Limb (tissue), 2 donors: ENCODE measurements around the gene FAM136A.
"Not testable (repeated sequence)": the region's sequence is repeated elsewhere in the genome, so short reads cannot be mapped to it uniquely, and the experiment has no call there.

Experiments used
- DNase-seq, 2 donors: peaks; one replicate each; pipeline ENCODE4 v3.0.0-alpha.2; 2016; ENCODE audit errors: extremely low spot score in 2 of 2

The FAM136A gene

DNA sequence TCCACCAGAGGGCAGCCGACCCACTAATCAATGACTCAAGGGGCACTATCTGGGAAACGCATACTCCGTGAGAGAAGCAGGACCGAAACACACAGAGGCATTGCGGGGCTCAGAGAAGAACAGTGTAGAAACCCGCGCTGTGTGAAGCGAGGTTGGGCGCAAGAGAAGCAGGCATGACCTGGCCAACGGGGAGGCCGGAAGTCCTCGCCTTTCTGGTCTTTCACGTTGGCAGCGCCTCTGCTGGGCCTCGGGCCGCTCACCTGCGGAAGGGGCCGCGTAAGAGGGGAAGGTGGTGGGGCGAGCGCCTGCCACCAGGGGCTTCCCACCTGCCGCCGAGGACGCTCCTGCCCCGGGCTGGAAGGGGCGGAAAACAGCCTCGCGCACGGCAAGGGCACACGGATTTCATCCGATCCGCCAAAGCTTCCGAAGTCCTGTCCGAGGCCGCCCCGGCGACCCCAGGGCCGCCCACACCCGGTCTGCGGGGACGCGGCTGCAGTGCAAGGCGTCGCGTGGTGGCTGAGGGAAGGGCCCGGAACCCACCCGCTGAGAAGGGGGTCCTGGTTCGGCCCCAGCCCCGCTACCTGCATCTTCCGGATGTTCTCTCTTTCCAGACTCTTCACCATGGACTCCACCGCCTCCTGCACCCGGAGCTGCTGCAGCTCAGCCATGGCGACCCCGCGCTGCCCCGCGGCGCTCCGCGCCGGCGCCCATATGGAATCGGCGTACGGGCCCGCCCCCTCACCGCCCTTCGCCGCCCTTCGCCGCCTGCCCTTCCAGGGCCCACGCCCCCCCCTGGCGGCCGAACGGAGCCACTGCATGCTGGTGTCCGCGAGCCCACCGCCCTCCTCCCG, at the start of gene FAM136A:
FAM136A (minus strand) TSS at position 724 of the 851 bp plus-strand sequence; CDS start at position 668, 56 bp downstream.
- DNase-seq: peak; percentile 90 to 94

DNA sequence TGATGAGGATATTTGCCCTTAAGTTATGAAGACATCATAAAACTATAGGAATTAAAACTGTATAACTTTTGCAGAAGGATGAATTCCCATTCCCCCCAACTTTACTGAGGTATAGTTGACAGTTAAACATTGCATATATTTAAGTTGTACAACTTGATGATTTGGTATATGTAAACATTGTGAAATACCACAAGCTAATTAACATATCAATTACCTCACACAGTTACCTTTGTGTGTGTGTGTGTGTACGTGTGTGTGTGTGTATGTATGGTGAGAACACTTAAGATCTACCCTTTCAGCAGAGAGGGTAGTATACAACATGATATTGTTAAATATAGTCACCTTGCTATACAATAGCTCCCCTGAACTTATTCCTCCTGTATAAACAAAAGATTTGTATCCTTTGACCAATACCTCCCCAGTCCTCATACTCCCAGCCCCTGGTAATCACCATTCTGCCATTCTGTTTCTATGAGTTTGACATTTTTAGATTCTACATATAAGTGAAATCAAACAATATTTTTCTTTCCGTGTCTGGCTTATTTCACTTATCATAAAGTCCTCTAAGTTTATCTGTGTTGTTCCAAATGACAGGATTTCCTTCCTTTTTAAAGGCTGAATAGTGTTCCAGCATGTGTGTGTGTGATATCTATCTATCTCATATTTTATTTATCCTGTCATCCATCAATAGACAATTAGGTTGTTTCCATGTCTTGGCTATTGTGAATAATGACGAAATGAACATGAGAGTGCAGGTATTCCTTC, 48.2 kb upstream of the FAM136A start:
- DNase-seq: no peak

DNA sequence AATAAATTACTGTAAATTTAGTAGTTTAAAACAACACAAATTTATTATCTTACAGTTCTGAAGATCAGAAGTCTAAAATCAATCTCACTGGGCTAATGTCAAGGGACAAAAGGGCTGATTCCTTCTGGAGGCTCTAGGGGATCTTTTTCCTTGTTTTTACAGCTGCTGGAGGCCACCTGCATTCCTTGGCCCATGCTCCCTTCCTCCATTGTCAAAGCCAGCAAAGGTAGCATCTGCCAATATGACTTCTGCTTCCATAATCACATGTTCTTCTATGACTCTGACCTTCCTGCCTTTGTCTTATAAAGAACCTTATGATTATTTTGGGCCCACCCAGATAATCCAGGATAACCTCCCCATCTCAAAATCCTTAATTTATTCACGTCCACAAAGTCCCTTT, 46.0 kb upstream of the FAM136A start:
- no peak for DNase-seq

DNA sequence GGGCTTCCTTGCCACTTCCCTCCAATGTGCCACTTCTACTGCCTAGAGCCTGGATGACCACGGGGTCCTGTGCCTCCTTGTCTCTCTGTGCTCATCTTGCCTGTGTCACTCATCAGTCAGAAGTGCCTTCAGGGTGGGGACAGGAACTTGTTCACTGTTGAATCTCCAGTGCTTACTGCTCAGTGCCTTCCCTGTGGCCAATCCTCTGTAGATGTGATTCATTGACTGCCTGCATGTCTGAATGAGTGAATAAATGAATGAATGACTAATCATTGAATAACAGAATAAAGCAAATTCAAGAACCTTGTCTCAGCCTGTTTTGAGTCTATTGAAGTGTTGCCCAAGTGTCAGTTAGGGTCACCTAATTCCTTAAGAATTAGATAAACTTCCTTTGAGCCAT, 42.3 kb upstream of the FAM136A start:
- no peak for DNase-seq

DNA sequence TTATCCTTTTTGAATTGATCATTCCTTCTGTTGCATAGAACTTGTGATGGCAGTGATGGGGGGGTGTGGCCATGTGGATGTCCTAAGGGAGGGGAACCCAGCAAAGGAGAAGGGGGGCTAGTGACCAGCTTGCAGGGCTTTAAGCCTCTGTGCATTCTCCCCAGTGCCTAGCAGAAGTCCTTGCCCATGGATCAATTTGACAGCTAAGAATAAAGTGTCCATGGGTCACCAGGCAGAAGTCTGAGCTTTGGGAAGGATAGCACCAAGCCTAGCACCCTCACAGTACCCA, 39.6 kb upstream of the FAM136A start:
- no peak for DNase-seq

DNA sequence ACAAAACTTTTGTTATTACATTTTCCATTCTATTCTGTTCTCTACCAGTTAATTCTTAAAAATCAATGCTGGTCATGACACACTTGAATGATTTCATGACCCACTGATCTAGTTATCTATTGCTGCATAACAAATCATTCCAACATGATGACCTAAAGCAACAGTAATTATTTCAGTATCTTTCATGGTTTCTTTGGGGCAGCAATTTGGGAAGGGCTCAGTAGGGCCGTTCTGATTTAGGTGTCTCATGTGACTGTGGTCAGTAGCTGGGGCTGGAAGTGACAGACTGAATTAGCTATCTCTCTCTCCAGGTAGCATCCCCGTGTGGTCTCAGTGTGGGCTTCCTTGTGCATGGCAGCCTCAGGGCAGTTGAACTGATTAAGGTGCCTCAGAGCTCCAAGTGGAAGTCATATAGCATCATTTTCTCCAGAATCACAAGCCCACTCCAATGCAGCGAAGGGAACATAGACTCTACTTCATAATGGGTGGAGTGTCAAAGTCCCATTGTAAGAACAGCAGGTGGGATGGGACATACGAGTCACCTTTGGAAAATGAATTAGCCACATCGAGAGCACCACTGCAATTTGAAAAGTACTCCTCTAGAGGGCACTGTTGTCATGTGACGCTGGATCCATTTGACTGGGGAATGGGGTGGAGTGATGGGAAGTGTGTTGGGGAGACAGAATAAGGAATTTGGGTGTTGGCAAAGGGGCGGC, 39.1 kb upstream of the FAM136A start:
- DNase-seq: peak; percentile 17 to 48

DNA sequence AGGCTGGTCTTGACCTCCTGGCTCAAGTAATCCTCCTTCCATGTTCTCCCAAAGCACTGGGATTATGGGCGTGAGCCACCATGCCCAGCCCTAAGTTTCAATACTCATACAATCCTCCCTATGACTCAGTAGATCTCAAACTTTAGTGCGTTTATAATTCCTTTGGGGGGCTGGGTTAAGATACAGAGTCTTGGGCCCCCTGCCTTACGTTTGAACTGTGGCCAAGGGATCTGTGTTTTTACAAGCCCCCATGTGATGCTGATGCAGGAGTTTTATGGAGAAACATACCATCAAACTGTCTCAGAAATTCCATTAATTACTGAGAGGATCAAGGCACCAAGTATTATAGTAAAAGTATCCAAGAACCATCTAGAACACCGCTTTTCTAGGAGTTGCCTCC, 38.2 kb upstream of the FAM136A start:
- no peak for DNase-seq

DNA sequence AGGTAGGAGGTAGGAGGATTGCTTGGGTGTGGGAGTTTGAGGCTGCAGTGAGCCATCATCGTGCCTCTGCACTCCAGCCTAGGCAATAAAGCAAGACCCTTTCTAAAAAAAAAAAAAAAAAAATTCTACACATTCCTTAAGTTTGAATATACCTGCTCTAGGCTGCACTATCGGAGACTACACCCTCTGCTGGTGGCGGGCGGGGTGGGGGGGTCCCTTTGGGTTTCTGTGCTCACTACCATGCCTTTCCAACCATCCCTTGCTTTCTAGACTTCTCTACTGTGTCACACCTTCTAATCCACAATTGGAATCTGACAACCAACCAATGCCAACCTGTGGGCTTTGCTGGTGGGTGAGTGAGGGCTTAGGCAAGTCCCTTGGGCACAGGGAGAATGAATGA, 34.7 kb upstream of the FAM136A start:
- DNase-seq: no peak

DNA sequence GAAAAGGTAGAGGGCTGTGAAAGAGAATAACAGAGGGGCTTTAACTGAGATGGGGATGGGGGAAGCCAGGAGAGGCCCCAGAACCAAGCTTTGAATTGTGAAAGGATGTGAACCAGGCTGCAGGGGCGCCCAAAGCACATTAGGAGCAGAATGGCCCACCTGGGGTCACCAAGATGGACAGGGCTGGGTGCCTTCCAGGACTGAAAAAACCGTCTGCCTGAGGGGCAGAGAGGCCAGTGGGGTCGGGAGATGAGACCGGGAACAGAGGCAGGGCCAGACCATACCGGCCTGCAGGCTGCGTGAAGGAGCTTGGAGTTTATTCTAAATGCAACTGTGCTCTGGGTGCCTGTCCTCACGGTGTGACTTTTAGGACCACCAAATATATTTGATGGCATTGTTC, 29.1 kb upstream of the FAM136A start:
- no peak for DNase-seq

DNA sequence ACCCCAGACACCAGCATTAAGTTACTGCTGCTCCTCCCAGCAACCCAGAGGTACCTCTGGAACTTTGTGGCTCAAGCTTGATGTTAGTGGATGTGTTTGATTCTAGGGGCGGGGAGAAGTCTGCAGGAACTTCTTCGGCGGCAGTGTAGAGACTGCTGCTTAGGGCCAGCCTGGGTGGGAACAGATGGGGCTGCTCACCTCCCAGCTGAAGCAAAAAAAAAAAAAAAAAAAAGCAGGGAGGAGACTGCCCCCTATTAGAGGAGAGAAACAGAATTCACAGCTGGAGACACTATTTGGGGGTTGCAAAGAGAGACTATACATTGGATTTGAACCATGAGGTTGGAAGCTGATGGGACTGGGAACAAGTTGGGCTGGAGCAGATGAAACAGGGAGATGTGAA, 28.6 kb upstream of the FAM136A start:
- DNase-seq: no peak

DNA sequence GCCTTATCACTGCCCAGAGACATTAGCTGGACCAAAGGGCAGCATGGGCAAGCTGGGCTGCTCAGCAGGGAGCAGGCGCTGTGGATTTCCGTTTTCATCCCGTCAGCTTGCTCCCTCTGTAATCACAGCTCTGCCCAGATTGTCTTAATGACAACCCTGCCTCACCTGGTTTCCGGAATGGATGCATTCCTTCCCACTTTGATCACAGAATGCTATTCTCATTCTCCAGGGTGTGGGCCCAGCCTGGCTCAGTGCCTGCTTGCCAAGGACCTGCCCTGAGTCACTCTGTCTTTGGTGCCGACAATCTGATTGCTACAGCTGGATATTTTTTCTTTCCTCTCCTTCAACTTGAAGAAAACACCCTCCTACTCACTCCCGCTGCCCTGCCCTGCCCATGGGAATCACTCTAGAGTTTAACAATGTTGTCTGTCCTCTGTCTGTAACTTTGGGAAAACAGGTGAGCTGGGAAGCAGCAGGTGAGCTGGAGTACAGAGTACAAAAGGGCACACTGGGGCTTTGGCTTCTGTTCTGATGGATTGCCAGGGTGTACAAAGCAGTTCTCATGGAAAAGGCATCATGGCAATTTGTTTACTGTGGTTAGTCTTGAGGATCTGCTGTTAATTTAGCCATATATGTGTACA, 27.2 kb upstream of the FAM136A start:
- no peak for DNase-seq

DNA sequence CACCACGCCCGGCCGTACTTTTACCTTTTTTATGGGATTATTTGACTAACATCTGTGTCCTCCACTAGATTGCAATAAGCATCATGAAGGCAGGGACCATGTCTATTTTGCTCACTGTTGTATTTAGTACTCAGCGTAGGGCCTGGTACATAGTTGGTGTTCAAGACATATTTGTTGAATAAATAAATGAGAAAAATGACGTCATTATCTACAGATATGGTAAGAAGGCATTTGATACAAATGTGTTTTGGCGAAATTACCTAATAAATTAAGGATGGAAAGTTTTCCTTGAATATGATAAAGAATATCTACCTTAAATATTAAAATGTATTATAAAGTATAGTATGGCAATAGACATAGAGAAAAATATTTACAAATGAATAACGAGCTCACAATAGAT, 24.0 kb upstream of the FAM136A start:
- no peak for DNase-seq

DNA sequence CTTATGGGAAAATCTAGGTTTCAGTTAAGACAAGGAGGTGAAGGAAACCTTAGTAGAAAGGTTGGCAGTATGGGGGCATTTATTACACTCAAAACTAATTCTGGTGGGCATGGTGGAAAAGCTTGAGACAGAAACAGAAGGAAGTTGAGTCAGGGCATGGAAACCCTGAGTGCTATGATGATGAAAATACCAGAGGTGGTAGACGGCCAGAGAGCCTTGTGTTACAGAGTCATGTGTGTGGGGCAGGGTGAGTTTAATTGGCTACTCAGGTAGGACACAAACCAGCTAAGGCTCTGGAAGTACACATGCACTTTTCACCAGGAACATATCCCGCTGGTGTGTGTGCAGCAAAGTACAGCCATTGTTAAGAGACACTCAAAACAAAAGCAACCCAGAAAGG, 20.7 kb upstream of the FAM136A start:
- DNase-seq: no peak

DNA sequence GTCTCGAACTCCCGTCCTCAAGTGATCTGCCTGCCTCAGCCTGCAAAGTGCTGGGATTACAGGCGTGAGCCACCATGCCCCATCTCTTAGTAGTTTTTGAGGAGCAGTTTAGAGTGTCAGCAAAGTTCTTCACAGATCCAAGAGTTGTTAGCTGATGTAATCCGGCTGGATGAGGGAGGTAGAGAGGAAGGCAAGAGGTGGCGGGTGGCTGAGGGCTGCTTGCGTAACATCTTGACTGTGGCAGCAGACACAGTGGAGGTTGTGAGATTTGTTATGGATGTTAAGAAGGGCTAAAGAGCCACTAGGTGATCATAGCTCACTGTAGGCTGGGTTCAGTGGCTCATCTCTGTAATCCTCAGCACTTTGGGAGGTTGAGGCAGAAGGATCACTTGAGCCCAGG, 19.5 kb upstream of the FAM136A start:
- DNase-seq: no peak

DNA sequence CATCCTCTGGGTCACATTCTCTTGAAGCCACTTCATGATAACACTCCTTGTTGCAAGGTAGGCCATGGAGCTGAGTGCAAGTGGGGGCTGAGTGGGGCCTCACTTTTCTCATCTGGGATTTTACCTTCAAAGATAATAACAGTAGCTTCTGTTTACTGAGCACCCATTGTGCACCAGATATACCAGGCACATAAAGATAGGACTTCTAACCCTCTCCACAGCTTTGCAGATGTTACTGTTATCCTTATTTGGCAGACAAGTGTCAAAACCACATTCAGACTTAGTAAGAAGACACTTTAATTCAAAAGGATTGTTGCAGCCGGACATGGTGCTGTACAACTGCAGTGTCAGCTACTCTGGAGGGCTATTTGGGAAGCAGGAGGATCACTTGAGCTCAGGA, 12.8 kb upstream of the FAM136A start:
- no peak for DNase-seq

DNA sequence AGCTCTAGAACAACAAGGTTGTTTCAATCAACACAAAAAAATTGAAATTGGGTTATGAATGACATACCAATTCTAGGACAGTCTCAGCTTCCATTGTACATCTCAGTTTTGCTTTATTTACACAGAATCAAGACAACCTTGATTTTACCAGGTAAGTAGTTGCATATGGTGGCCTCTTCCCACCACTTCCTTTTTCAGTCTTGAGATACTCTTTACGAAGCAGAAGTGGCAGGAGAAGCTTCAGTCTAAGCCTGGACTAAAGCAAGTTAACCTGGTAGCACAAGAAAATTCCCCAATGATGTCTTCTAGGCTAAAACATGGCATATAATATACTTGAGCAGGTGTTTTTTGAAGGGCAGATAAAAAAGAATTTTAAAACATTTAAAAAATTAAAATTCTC, 10.7 kb upstream of the FAM136A start:
- DNase-seq: no peak

DNA sequence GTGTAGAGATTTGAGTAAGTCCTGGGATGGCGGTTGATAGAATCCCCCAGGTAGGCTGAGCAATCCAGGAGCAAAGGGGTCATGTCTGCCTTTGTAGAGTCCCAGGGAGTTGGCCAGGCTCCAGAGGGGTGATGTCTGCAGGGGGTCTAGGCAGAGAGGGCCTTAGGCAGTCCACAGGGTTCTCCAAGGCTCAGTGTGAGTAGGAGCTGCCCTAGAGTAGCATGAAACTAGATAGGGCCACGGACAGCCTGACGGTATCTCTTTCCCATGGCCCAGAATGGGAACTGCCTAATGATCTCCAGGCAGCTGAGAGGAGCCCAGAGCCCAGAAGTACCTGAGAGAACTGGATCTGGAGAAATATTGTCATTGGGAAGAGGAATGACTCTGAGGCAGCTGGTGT, 9.0 kb upstream of the FAM136A start:
- DNase-seq: no peak

DNA sequence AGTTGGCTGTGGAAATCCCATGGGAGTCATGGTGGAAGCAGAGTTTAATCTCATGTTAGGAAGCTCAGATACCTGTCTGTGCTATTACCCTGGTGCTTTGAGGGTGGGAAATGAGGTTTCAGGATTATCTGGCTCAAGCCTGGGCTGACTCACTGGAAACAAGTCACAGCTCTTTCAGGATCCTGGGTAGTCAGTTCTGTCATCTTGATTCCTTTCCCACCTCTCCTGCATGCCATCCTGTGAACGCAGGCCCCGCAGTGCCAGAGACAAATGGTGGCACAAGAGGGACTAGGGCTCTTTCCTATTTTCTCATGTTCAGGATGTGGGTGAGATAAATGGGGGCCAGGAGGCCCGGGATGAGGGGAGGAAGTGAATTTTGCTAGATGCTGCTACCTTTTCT, 3.7 kb upstream of the FAM136A start:
- no peak for DNase-seq

DNA sequence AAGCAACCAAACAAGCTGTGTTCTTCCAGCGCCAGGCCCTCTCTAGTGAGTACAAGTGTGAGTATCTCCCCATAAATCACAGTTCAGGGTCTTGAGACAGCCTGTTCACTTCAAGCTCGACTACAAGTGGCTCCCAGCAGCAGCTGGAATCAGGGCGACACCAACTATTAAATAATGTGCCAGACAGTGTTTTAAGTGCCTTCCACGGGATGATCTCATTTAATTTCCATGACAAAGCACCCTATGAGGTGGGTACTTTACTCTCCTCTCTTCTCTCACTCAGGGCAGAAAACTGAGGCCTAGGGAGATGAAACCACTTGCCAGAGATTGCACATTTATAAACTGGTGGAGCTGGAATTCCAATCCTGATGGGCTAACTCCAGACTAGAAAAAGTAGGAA, 2.6 kb upstream of the FAM136A start:
- DNase-seq: no peak

DNA sequence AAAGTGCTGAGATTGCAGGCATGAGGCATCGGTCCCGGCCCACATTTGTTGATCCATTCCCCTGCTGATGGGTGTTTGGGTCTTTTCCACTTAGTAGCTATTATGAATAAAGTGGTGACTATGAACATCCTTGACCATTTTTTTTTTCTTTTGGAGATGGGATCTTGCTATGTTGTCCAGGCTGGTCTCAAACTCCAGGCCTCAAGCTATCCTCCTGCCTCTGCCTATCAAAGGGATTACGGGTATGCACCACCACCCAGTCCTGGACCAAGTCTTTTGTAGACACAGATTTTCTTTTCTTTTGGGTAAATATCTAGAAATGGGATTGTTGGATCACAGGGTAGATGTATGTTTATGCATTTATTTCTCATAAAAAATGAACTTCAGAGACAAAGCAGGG, 1.3 kb upstream of the FAM136A start:
- no peak for DNase-seq

DNA sequence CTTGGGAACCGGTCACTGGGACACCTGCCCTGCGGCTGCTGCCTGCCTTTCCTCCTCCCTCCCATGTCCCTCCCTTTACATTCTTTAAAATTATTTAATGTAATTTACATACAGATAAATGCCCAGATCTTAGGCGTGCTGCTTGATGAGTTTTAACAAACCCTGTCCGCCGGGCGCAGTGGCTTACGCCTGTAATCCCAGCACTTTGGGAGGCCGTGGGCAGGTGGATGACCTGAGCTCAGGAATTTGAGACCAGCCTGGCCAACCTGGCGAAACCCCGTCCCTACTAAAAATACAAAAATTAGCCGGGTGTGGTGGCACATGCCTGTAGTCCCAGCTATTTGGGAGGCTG, 304 bp upstream of the FAM136A start:
- DNase-seq: not testable (repeated sequence)

DNA sequence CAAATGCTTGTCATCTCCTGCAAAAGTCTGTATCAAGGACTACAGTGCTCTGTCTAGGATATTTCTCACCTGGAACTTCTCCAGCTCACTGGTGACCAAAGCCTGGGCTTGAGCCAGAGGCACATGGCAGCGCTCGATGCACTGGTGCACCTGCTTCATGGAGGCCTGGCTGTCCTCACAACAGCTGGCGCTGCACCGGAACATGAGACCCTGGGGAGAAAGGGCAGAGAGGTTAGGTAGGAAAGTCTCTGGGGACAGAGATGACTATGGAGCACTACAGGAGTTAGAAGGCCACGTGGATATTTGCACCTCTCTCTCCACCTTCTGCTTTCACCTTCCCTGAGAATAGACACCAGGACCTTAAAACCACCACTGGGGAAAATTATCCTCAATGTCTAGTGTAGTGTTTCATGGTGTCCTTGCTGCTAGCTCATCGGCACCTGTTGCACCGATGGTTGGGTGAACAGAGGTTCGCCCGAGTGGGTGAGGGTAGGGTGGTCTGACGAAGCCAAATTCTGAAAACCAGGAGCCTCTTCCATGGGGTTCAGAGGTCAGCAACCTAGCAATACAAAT, 1.0 kb downstream of the FAM136A start:
- DNase-seq: no peak
